HG02970 (cell line): ENCODE results near the gene OR1I1.

Source experiments
- ATAC-seq: cut with Tn5 transposase; IDR thresholded peaks from one replicate; pipeline ENCODE4 v1.9.1; 2021; ENCODE audit warnings: mild to moderate bottlenecking, moderate library complexity, moderate number of reproducible peaks; ENCODE audit not compliant: unreplicated experiment, low FRiP score

OR1I1 gene

GRCh38 chr19:15115762-15116615, 34.0 kb downstream of the OR1I1 start:
- ATAC-seq = no peak

GRCh38 chr19:15116856-15117255, 34.8 kb downstream of the OR1I1 start:
- ATAC-seq = no peak

GRCh38 chr19:15118248-15118647, 36.2 kb downstream of the OR1I1 start:
- no peak for ATAC-seq

- no peak for ATAC-seq
Observed at GRCh38 chr19:15118789-15119494, 36.9 kb downstream of the OR1I1 start.

GRCh38 chr19:15120135-15121026, 38.4 kb downstream of the OR1I1 start:
- no peak for ATAC-seq

GRCh38 chr19:15122331-15123030, 40.5 kb downstream of the OR1I1 start:
- no peak for ATAC-seq

- ATAC-seq = no peak
Observed at GRCh38 chr19:15123031-15123890, 41.2 kb downstream of the OR1I1 start.

GRCh38 chr19:15123900-15124299, 41.9 kb downstream of the OR1I1 start:
- ATAC-seq = no peak

- ATAC-seq = no peak
Observed at GRCh38 chr19:15124572-15125231, 42.7 kb downstream of the OR1I1 start.

GRCh38 chr19:15125232-15126067, 43.4 kb downstream of the OR1I1 start:
- peak; percentile 96 for ATAC-seq

GRCh38 chr19:15126131-15126910, 44.3 kb downstream of the OR1I1 start:
- ATAC-seq = no peak

- no peak for ATAC-seq
Observed at GRCh38 chr19:15128162-15128770, 46.3 kb downstream of the OR1I1 start.

GRCh38 chr19:15129856-15130585, 48.0 kb downstream of the OR1I1 start:
- ATAC-seq = no peak

- ATAC-seq = no peak
Observed at GRCh38 chr19:15136234-15136954, 54.4 kb downstream of the OR1I1 start.

- no peak for ATAC-seq
Observed at GRCh38 chr19:15137777-15138176, 55.8 kb downstream of the OR1I1 start.
